Nephron (organoid): Measurements from ENCODE around the gene SLC9A3.
A peak's percentile ranks its signal among the peaks of the same experiment; 100 is the strongest.

Experiments
- H3K27ac Mint-ChIP-seq, 3 experiments: 2 replicates each; pipeline ENCODE4 v1.8.0; 2020; ENCODE audit warnings: mixed read lengths in 3 of 3, mild to moderate bottlenecking in 2 of 3, moderate library complexity in 1 of 3
- H3K27me3 Mint-ChIP-seq: 2 replicates; pipeline ENCODE4 v1.8.0; 2021; ENCODE audit warnings: low read depth, mild to moderate bottlenecking, moderate library complexity, mixed read lengths
- H3K36me3 Mint-ChIP-seq: 2 replicates; pipeline ENCODE4 v1.8.0; 2020; ENCODE audit warnings: low read depth, mixed read lengths
- H3K4me1 Mint-ChIP-seq: 2 replicates; pipeline ENCODE4 v1.8.0; 2020; ENCODE audit warnings: mixed read lengths
- H3K4me3 Mint-ChIP-seq, 3 experiments: 2 replicates each; pipeline ENCODE4 v1.8.0; 2020; ENCODE audit warnings: mild to moderate bottlenecking in 3 of 3, mixed read lengths in 3 of 3, moderate library complexity in 2 of 3
- H3K9me3 Mint-ChIP-seq: 2 replicates; pipeline ENCODE4 v1.8.0; 2020; ENCODE audit warnings: mixed read lengths
- TF ChIP-seq, protein P1 (sequence below), 3 experiments: fragments of 200-600 bp; sonication (generic); IDR thresholded peaks; one replicate each; pipeline ENCODE4 v1.5.0; 2021; ENCODE audit warnings: antibody characterized with exemption in 3 of 3; ENCODE audit not compliant: unreplicated experiment in 3 of 3

SLC9A3 gene

DNA sequence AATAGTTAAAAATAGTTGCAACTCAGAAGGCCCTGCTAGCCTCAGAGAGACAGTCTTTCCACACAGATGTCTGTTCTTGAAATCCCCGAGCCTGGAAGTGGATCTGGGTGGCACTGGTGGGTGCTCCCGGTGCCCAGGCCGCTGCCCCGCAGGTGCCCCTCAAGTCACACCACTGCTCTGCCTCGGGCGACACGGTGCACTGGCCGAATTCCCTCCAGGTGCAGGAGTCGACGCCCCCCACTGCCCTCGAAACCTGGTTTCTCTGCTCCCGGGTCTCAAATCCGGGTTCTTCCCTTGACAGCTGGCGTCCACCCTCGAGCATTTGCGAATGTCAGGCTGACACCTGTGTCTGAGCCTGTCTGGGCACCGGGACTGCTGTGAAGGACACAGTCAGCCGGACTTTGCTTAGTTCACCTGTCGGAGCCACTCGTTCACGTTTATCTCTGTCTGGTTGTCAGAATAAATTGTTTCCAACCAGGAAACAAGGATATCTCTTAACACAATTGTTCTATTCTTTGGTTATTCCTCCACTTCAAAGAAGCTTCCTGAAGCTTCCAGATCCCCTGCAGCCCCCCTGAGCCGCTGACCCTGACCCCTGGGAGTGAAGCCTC lies 27.1 kb downstream of the SLC9A3 start:
- H3K27me3 Mint-ChIP-seq, result peaks cover 85% of the 10 kb centered on the region
- H3K36me3 Mint-ChIP-seq, result no peaks in the 10 kb centered on the region
- H3K4me1 Mint-ChIP-seq, result peaks cover 9% of the 10 kb centered on the region
- H3K9me3 Mint-ChIP-seq, result no peaks in the 10 kb centered on the region
- no peak overlapping the region for H3K27ac Mint-ChIP-seq
- TF ChIP-seq, protein P1, sequence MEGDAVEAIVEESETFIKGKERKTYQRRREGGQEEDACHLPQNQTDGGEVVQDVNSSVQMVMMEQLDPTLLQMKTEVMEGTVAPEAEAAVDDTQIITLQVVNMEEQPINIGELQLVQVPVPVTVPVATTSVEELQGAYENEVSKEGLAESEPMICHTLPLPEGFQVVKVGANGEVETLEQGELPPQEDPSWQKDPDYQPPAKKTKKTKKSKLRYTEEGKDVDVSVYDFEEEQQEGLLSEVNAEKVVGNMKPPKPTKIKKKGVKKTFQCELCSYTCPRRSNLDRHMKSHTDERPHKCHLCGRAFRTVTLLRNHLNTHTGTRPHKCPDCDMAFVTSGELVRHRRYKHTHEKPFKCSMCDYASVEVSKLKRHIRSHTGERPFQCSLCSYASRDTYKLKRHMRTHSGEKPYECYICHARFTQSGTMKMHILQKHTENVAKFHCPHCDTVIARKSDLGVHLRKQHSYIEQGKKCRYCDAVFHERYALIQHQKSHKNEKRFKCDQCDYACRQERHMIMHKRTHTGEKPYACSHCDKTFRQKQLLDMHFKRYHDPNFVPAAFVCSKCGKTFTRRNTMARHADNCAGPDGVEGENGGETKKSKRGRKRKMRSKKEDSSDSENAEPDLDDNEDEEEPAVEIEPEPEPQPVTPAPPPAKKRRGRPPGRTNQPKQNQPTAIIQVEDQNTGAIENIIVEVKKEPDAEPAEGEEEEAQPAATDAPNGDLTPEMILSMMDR (IDR thresholded peaks at IDR 0.05; ENCODE audit: unreplicated experiment in 3 of 3), result no peak
- H3K4me3 Mint-ChIP-seq, result no peak overlapping the region

DNA sequence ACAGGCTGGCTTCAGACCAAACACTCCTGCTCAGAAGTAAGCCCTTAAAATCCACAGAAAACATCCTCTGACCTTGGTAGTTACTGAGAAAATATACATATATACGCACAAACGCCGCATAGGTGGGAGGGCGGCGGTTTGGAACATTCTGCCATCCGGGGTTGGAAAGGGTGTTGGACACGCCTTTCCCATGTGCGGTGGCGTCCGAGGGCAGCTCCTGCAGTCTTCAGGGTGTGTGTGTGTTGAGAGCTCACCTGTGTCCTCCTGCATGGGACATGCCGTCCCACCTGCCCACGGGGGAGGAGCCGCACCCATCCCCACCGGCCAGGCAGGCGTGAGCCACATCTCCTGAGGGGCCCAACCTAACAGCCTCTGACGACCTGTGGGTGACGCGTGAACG lies 28.2 kb downstream of the SLC9A3 start:
- TF ChIP-seq, protein P1 (IDR thresholded peaks at IDR 0.05; ENCODE audit: unreplicated experiment in 3 of 3), result no peak
- Mint-ChIP-seq H3K9me3 (no peaks in the 10 kb centered on the region), H3K27ac (no peak overlapping the region), H3K36me3 (no peaks in the 10 kb centered on the region), H3K4me1 (peaks cover 9% of the 10 kb centered on the region), H3K27me3 (peaks cover 83% of the 10 kb centered on the region), H3K4me3 (peak overlapping the region in 1 of 3 experiments; percentile 13)

DNA sequence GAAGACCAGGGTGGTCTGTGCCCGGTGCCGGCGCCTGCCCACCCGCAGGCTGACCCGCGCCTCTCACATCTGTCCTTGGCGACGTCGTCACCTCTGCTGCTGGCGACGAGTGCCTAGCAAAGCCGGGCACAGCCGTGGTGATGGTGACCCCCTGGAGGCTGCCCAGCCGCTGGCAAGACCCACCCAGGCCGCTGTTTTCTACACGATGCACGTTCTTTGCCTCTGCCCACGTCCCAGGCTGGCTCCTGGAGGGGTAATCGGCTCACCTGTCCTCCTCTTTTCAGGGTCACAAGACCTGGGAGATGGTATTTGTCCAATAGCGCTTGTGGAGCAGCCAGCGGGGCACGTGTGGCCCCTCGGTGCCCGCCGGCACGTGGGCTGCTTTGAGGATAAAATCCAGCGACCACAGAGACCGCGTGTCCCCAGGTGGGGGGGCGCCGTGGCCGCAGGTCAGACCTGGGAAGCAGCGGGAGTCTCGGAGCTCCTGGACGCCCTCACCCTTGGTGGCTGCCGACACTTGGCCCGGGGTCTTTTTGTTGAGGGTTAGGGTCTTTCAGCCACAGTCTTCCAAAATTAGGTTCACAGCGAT lies 29.5 kb downstream of the SLC9A3 start:
- Mint-ChIP-seq H3K4me3 (no peak overlapping the region), H3K9me3 (no peaks in the 10 kb centered on the region), H3K27me3 (peaks cover 90% of the 10 kb centered on the region), H3K36me3 (no peaks in the 10 kb centered on the region), H3K27ac (no peak overlapping the region), H3K4me1 (peaks cover 9% of the 10 kb centered on the region)
- TF ChIP-seq, protein P1 (IDR thresholded peaks at IDR 0.05; ENCODE audit: unreplicated experiment in 3 of 3), result no peak

DNA sequence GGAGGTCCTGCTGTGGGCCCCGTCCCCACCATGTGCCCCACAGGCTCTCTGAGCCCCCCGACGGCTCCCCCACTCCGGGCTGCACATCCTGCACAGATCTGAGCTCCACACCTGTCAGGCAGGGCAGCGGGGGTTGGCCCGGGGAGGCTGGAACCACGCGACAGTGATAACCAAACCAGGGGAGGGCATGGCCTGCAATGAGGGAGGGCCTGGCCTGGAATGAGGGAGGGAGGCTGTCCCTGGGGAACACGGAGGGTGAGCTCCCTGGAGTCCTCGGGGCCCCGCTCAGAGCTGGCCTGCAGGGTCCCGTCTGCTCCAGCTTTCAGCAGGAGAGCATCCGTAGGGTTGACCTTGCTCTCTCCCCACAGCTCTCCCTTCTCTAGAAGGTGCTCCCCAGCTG lies 30.5 kb downstream of the SLC9A3 start:
- Mint-ChIP-seq H3K27me3 (peaks cover 85% of the 10 kb centered on the region), H3K27ac (no peak overlapping the region), H3K4me3 (no peak overlapping the region), H3K9me3 (no peaks in the 10 kb centered on the region), H3K36me3 (no peaks in the 10 kb centered on the region), H3K4me1 (peaks cover 9% of the 10 kb centered on the region)
- TF ChIP-seq, protein P1 (IDR thresholded peaks at IDR 0.05; ENCODE audit: unreplicated experiment in 3 of 3), result no peak

DNA sequence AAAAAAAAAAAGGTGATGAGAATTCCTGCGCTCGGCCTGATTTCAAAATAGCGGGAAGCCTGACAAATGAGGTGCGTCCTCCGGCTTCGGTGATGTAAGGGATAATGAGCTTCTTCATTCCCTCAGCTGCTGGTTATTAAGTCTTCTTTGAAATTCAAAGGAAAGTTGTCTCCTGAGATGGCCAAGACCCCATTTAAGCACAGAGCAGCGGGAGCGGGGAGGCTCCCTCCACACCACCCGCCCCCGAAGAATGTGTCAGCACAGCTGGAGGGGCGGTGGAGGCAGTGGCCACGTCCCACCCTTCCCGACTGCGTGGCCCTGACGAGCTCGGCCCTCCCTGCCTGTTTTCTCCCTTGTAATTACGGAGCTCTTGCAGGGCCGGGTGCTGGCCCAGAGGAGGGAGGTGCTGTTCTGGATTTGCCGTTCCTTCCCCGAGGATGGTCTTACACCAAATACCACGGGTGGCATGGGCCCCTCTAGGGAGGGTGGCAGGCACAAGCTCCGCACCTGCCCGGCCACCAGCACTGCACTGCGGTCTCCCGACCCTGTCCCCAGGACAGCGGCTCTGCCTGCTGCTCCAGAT lies 31.0 kb downstream of the SLC9A3 start:
- Mint-ChIP-seq H3K27me3 (peaks cover 80% of the 10 kb centered on the region), H3K4me1 (peaks cover 9% of the 10 kb centered on the region), H3K27ac (no peak overlapping the region), H3K36me3 (no peaks in the 10 kb centered on the region), H3K4me3 (peak overlapping the region in 1 of 3 experiments; percentile 34), H3K9me3 (no peaks in the 10 kb centered on the region)
- TF ChIP-seq, protein P1 (IDR thresholded peaks at IDR 0.05; ENCODE audit: unreplicated experiment in 3 of 3), result no peak
